ENCODE results near the gene MLLT10. TPM values are rescaled to one million over a fixed set of nuclear protein-coding genes. Genes with fewer than 3 reads are reported as not detected.

Gene MLLT10
- total RNA-seq, 1 donor from 2014 or later, result 61.3 TPM

- peak overlapping the region; percentile 79 for H3K27ac ChIP-seq
- TF ChIP-seq CTCF (IDR thresholded peaks at IDR 0.05) (no peak), EZH2phosphoT487 (IDR thresholded peaks at IDR 0.05) (no peak), EZH2 (IDR thresholded peaks at IDR 0.05) (no peak)
- peaks cover 15% of the 10 kb centered on the region for H3K36me3 Mint-ChIP-seq
- no peak overlapping the region for H3K4me2 ChIP-seq
- H3K9me3 Mint-ChIP-seq, result no peaks in the 10 kb centered on the region
- H3K27me3 Mint-ChIP-seq (ENCODE audit: insufficient read depth, low read depth), result no peaks in the 10 kb centered on the region
- no peak overlapping the region for H3K9ac ChIP-seq
- peaks cover 60% of the 10 kb centered on the region for H4K20me1 ChIP-seq (ENCODE audit: low read depth)
- no peaks in the 10 kb centered on the region for H3K36me3 ChIP-seq
- no peak overlapping the region for H3K27ac Mint-ChIP-seq
- H2AFZ ChIP-seq (replicated peaks), result no peak overlapping the region
- H3F3A ChIP-seq (ENCODE audit: low read depth), result peaks cover 33% of the 10 kb centered on the region
- H3K4me1 Mint-ChIP-seq, result peaks cover 19% of the 10 kb centered on the region
- DNase-seq (ENCODE audit: low spot score), result no peak
- peaks cover 24% of the 10 kb centered on the region for H3K4me1 ChIP-seq
- H3K27me3 ChIP-seq, result no peaks in the 10 kb centered on the region
- H3K79me2 ChIP-seq (ENCODE audit: low read depth), result peaks cover 81% of the 10 kb centered on the region
- H3K9me3 ChIP-seq (ENCODE audit: low read depth), result no peaks in the 10 kb centered on the region
- H3K4me3 Mint-ChIP-seq, result no peak overlapping the region
- H3K4me3 ChIP-seq, result no peak overlapping the region
Observed at GRCh38 chr10:21638681-21639080, 104.6 kb downstream of the MLLT10 start.

GRCh38 chr10:21648040-21648439 lies 114.0 kb downstream of the MLLT10 start:
- Histone ChIP-seq H3K9me3 (ENCODE audit: low read depth) (no peaks in the 10 kb centered on the region), H3F3A (ENCODE audit: low read depth) (no peaks in the 10 kb centered on the region), H3K4me2 (no peak overlapping the region), H3K4me1 (no peaks in the 10 kb centered on the region), H3K79me2 (ENCODE audit: low read depth) (peaks cover 97% of the 10 kb centered on the region), H2AFZ (replicated peaks) (no peak overlapping the region), H3K27me3 (no peaks in the 10 kb centered on the region), H3K36me3 (peaks cover 5% of the 10 kb centered on the region), H3K27ac (no peak overlapping the region), H3K4me3 (no peak overlapping the region), H4K20me1 (ENCODE audit: low read depth) (peaks cover 16% of the 10 kb centered on the region), H3K9ac (no peak overlapping the region)
- H3K4me3 Mint-ChIP-seq, result no peak overlapping the region
- H3K27me3 Mint-ChIP-seq (ENCODE audit: insufficient read depth, low read depth), result no peaks in the 10 kb centered on the region
- TF ChIP-seq EZH2phosphoT487 (IDR thresholded peaks at IDR 0.05) (no peak), CTCF (IDR thresholded peaks at IDR 0.05) (no peak), EZH2 (IDR thresholded peaks at IDR 0.05) (no peak)
- H3K4me1 Mint-ChIP-seq, result no peaks in the 10 kb centered on the region
- no peaks in the 10 kb centered on the region for H3K9me3 Mint-ChIP-seq
- no peak for DNase-seq (ENCODE audit: low spot score)
- no peak overlapping the region for H3K27ac Mint-ChIP-seq
- peaks cover 13% of the 10 kb centered on the region for H3K36me3 Mint-ChIP-seq

GRCh38 chr10:21649454-21649872 lies 115.4 kb downstream of the MLLT10 start:
- Histone ChIP-seq H3K36me3 (peaks cover 5% of the 10 kb centered on the region), H3K27ac (no peak overlapping the region), H2AFZ (replicated peaks) (no peak overlapping the region), H3K9me3 (ENCODE audit: low read depth) (no peaks in the 10 kb centered on the region), H3K9ac (no peak overlapping the region), H3F3A (ENCODE audit: low read depth) (no peaks in the 10 kb centered on the region), H3K79me2 (ENCODE audit: low read depth) (peaks cover 97% of the 10 kb centered on the region), H3K27me3 (no peaks in the 10 kb centered on the region), H3K4me2 (no peak overlapping the region), H3K4me3 (no peak overlapping the region), H3K4me1 (no peaks in the 10 kb centered on the region), H4K20me1 (ENCODE audit: low read depth) (peaks cover 19% of the 10 kb centered on the region)
- no peaks in the 10 kb centered on the region for H3K9me3 Mint-ChIP-seq
- no peak overlapping the region for H3K4me3 Mint-ChIP-seq
- DNase-seq (ENCODE audit: low spot score), result no peak
- H3K27me3 Mint-ChIP-seq (ENCODE audit: insufficient read depth, low read depth), result no peaks in the 10 kb centered on the region
- TF ChIP-seq EZH2 (IDR thresholded peaks at IDR 0.05) (no peak), CTCF (IDR thresholded peaks at IDR 0.05) (no peak), EZH2phosphoT487 (IDR thresholded peaks at IDR 0.05) (no peak)
- H3K27ac Mint-ChIP-seq, result no peak overlapping the region
- peaks cover 13% of the 10 kb centered on the region for H3K36me3 Mint-ChIP-seq
- no peaks in the 10 kb centered on the region for H3K4me1 Mint-ChIP-seq

Data from neural progenitor cell (in vitro differentiated cells).